Astrocyte of the hippocampus (primary cell): ENCODE data around the gene MMP19.
"Not testable (repeated sequence)": the region's sequence is repeated elsewhere in the genome, so short reads cannot be mapped to it uniquely, and the experiment has no call there.

Experiments used
- DNase-seq: peaks from one replicate; pipeline ENCODE4 v3.0.0; 2011; ENCODE audit warnings: low read depth, low spot score

MMP19 gene

GRCh38 chr12:55842681-55843429 is at the start of gene MMP19:
Gene MMP19, minus strand, starts transcription at chr12:55842936. Its CDS starts 106 bp downstream, at chr12:55842830.
- DNase-seq = peak; percentile 80

- DNase-seq = no peak
Observed at GRCh38 chr12:55891310-55891709, 48.6 kb upstream of the MMP19 start.

- no peak for DNase-seq
Observed at GRCh38 chr12:55885113-55885512, 42.4 kb upstream of the MMP19 start.

- DNase-seq = no peak
Observed at GRCh38 chr12:55877824-55878223, 35.1 kb upstream of the MMP19 start.

GRCh38 chr12:55875704-55876467 is 33.1 kb upstream of the MMP19 start:
- no peak for DNase-seq

- DNase-seq = peak; percentile 77
Observed at GRCh38 chr12:55874443-55874842, 31.7 kb upstream of the MMP19 start.

- not testable (repeated sequence) for DNase-seq
Observed at GRCh38 chr12:55866454-55867004, 23.8 kb upstream of the MMP19 start.

- DNase-seq = no peak
Observed at GRCh38 chr12:55865327-55865726, 22.6 kb upstream of the MMP19 start.

- not testable (repeated sequence) for DNase-seq
Observed at GRCh38 chr12:55862931-55863330, 20.2 kb upstream of the MMP19 start.

GRCh38 chr12:55862286-55862685 is 19.6 kb upstream of the MMP19 start:
- DNase-seq = no peak

- no peak for DNase-seq
Observed at GRCh38 chr12:55861871-55862270, 19.1 kb upstream of the MMP19 start.

GRCh38 chr12:55861396-55861795 is 18.7 kb upstream of the MMP19 start:
- DNase-seq = no peak

- DNase-seq = no peak
Observed at GRCh38 chr12:55852740-55853139, 10.0 kb upstream of the MMP19 start.

- DNase-seq = peak; percentile 52
Observed at GRCh38 chr12:55850893-55851292, 8.2 kb upstream of the MMP19 start.

GRCh38 chr12:55850401-55850800 is 7.7 kb upstream of the MMP19 start:
- DNase-seq = no peak

- DNase-seq = no peak
Observed at GRCh38 chr12:55849616-55850343, 7.0 kb upstream of the MMP19 start.

GRCh38 chr12:55847603-55848291 is 5.0 kb upstream of the MMP19 start:
- DNase-seq = peak; percentile 90

GRCh38 chr12:55847033-55847432 is 4.3 kb upstream of the MMP19 start:
- DNase-seq = peak; percentile 71

- no peak for DNase-seq
Observed at GRCh38 chr12:55845785-55846496, 3.2 kb upstream of the MMP19 start.

GRCh38 chr12:55845361-55845760 is 2.6 kb upstream of the MMP19 start:
- DNase-seq = no peak

- no peak for DNase-seq
Observed at GRCh38 chr12:55844961-55845360, 2.2 kb upstream of the MMP19 start.
